HepG2 (cell line): ENCODE results near the gene ADAMTS2. TPM values are rescaled to one million over a fixed set of nuclear protein-coding genes. Genes with fewer than 3 reads are reported as not detected.
A peak's percentile ranks its signal among the peaks of the same experiment; 100 is the strongest.

Experiments
- ATAC-seq: fragments of 200-7000 bp; cut with Tn5 transposase; 3 replicates; pipeline ENCODE4 v1.9.1; 2020; ENCODE audit warnings: mild to moderate bottlenecking, moderate library complexity
- BruUV-seq: library from RNA; stranded (reverse); fragments of 400-500 nt; replicated peaks from 2 replicates; lab custom pipeline; 2021; lab: Mats Ljungman, UMichigan
- CTCF ChIA-PET: fragments of 300-600 bp; formaldehyde crosslinking; extraction: SDS; loops from one replicate; lab custom pipeline; 2021; ENCODE audit warnings: low total read pairs, inconsistent platforms, low intra/inter-chr PET ratio; lab: Yijun Ruan, JAX
- POLR2A ChIA-PET: fragments of 350-600 bp; sonication (Branson Sonifier 250); formaldehyde crosslinking; loops from one replicate; lab custom pipeline; 2020; ENCODE audit warnings: antibody characterized with exemption, inconsistent platforms; lab: Yijun Ruan, JAX
- DNase-seq: peaks from one replicate; pipeline ENCODE4 v3.0.0-alpha.2; 2015; ENCODE audit warnings: low spot score
- FAIRE-seq: peaks from 3 replicates; lab custom pipeline; 2011; peaks lifted over from hg19 to GRCh38; lab: Jason Lieb, UNC
- H2AFZ ChIP-seq: one replicate; pipeline ENCODE4 v1.6.1; 2011; ENCODE audit warnings: low read length, inconsistent platforms
- H3K27ac ChIP-seq: fragments of 300-600 bp; 3 replicates; pipeline ENCODE4 v1.8.0; 2011; ENCODE audit warnings: mixed run types, mild to moderate bottlenecking, mixed read lengths, low read length, inconsistent platforms; ENCODE audit not compliant: insufficient read depth; ENCODE audit errors: extremely low read length
- H3K27me3 ChIP-seq, 2 experiments: fragments of 200-600 bp in 1 of 2; 2 replicates in 1 of 2; 3 replicates in 1 of 2; pipeline versions ENCODE4 v1.6.0 to v1.8.0; 2011; ENCODE audit warnings: low read length in 2 of 2, mild to moderate bottlenecking in 2 of 2, moderate library complexity in 2 of 2, inconsistent platforms in 1 of 2; ENCODE audit not compliant: insufficient read depth in 2 of 2, control insufficient read depth in 1 of 2
- H3K36me3 ChIP-seq, 2 experiments: fragments of 200-600 bp in 1 of 2; replicated peaks in 1 of 2; 2 replicates in 1 of 2; 3 replicates in 1 of 2; pipeline versions ENCODE4 v1.5.1 to v1.8.0; 2011; ENCODE audit warnings: low read length in 2 of 2, inconsistent platforms in 1 of 2; ENCODE audit not compliant: insufficient read depth in 2 of 2, control insufficient read depth in 1 of 2
- H3K4me1 ChIP-seq: 2 replicates; pipeline ENCODE4 v1.5.1; 2012; ENCODE audit warnings: low read length, inconsistent platforms; ENCODE audit not compliant: insufficient read depth
- H3K4me2 ChIP-seq: 2 replicates; pipeline ENCODE4 v1.6.0; 2011; ENCODE audit warnings: low read depth, low read length, inconsistent platforms
- H3K4me3 ChIP-seq, 3 experiments: fragments of 200-600 bp in 1 of 3; sonication (generic), shearing (Covaris generic) in 1 of 3; replicated peaks in 1 of 3; 2 replicates each; pipeline ENCODE4 v1.5.1; 2011 to 2016; ENCODE audit warnings: low read length in 3 of 3, inconsistent platforms in 2 of 3, low read depth in 2 of 3, mild to moderate bottlenecking in 2 of 3, control low read depth in 1 of 3, mixed read lengths in 1 of 3; ENCODE audit not compliant: insufficient read depth in 1 of 3
- H3K79me2 ChIP-seq: one replicate; pipeline ENCODE4 v1.6.1; 2011; ENCODE audit warnings: low read length, inconsistent platforms; ENCODE audit not compliant: insufficient read depth
- H3K9ac ChIP-seq: 2 replicates; pipeline ENCODE4 v1.6.0; 2011; ENCODE audit warnings: mild to moderate bottlenecking, low read depth, low read length, inconsistent platforms; ENCODE audit not compliant: insufficient read depth
- H3K9me3 ChIP-seq: 2 replicates; pipeline ENCODE4 v1.5.1; 2012; ENCODE audit warnings: mild to moderate bottlenecking, low read length
- H4K20me1 ChIP-seq: 2 replicates; pipeline ENCODE4 v1.6.0; 2011; ENCODE audit warnings: inconsistent platforms, mild to moderate bottlenecking, low read length, moderate library complexity; ENCODE audit not compliant: insufficient read depth
- ASH2L ChIP-seq: fragments of 300-600, 200-600 bp; sonication (generic); IDR thresholded peaks from 2 replicates; pipeline ENCODE4 v1.7.0; 2017; ENCODE audit warnings: low read depth, mild to moderate bottlenecking, moderate library complexity, mixed read lengths, low read length; ENCODE audit not compliant: insufficient read length
- JUNB ChIP-seq: sonication (generic); formaldehyde crosslinking; IDR thresholded peaks from 2 replicates; pipeline ENCODE4 v1.8.0; 2022; ENCODE audit warnings: missing genetic modification reagents, mild to moderate bottlenecking, borderline replicate concordance
- RBM22 ChIP-seq: fragments of 200-400 bp; formaldehyde crosslinking; optimal IDR thresholded peaks from 2 replicates; pipeline ENCODE3; 2017; ENCODE audit warnings: mild to moderate bottlenecking, low read length, moderate library complexity
- TCF7 ChIP-seq: sonication (generic); IDR thresholded peaks from 2 replicates; pipeline ENCODE4 v1.6.1; 2016; ENCODE audit warnings: antibody characterized with exemption, low read depth
- ZNF552 ChIP-seq: sonication (generic); formaldehyde crosslinking; IDR thresholded peaks from 2 replicates; pipeline ENCODE4 v1.9.0; 2022; ENCODE audit warnings: missing genetic modification reagents, mild to moderate bottlenecking, borderline replicate concordance
- ZNF709 ChIP-seq: sonication (generic); formaldehyde crosslinking; IDR thresholded peaks from 2 replicates; pipeline ENCODE4 v1.5.0; 2020; ENCODE audit warnings: mild to moderate bottlenecking, missing genetic modification reagents
- WGBS: methylation state at CpG from one replicate; pipeline ENCODE4 v1.1.6; 2017; ENCODE audit warnings: low lambda C conversion rate; 5-methylcytosine and 5-hydroxymethylcytosine counted together
- in situ Hi-C: cut with HindIII; loops from 2 replicates; pipeline ENCODE4 v1.10.0; 2017; ENCODE audit warnings: low pct_unique_long_range_greater_than_20kb; ENCODE audit not compliant: extremely low pct_ligation_motif_present
- intact Hi-C: fragments of 100-400 bp; cut with micrococcal nuclease; formaldehyde crosslinking; loops from one replicate; pipeline ENCODE4 v1.10.0; 2022; ENCODE audit not compliant: unreplicated experiment
- polyA plus RNA-seq, 8 experiments: library from polyadenylated mRNA; depleted of rRNA in 3 of 8; stranded (reverse) in 7 of 8; unstranded in 1 of 8; fragments of >200 nt; fragmentation: Illumina TruSeq in 4 of 8; extraction: Trizol in 4 of 8; gene quantifications; 2 replicates each; pipeline versions ENCODE4 v1.2.1 to v1.2.3, GENCODE V29; 2011 to 2016; ENCODE audit warnings: low read depth in 4 of 8, missing spikeins in 1 of 8, mixed read lengths in 1 of 8; ENCODE audit not compliant: insufficient read depth in 1 of 8
- total RNA-seq, 5 experiments: library from RNA; depleted of rRNA; stranded (reverse); fragments of >200 nt; fragmentation: Illumina TruSeq; extraction: Trizol; gene quantifications; 2 replicates each; pipeline ENCODE4 v1.2.3, GENCODE V29; 2016; ENCODE audit warnings: low read depth in 1 of 5
- TF ChIP-seq, protein P1 (sequence below): sonication (generic); formaldehyde crosslinking; conservative IDR thresholded peaks from 2 replicates; pipeline ENCODE4 v1.4.0; 2020; ENCODE audit warnings: missing genetic modification reagents
- TF ChIP-seq, protein P2 (sequence below): sonication (generic); formaldehyde crosslinking; IDR thresholded peaks from 2 replicates; pipeline ENCODE4 v1.8.1; 2023; ENCODE audit warnings: mild to moderate bottlenecking, inconsistent platforms, moderate library complexity, missing genetic modification reagents, borderline replicate concordance
- TF ChIP-seq, protein P3 (sequence below): sonication (generic); formaldehyde crosslinking; IDR thresholded peaks from 2 replicates; pipeline ENCODE4; 2020; ENCODE audit warnings: missing genetic modification reagents, mild to moderate bottlenecking, borderline replicate concordance

ADAMTS2 gene
- total and polyA plus RNA-seq, 2 of the 13 experiments (the other 11 are each of a cell fraction or from before 2014, with no cell fraction given) = 0.24 to 3.5 TPM

DNA sequence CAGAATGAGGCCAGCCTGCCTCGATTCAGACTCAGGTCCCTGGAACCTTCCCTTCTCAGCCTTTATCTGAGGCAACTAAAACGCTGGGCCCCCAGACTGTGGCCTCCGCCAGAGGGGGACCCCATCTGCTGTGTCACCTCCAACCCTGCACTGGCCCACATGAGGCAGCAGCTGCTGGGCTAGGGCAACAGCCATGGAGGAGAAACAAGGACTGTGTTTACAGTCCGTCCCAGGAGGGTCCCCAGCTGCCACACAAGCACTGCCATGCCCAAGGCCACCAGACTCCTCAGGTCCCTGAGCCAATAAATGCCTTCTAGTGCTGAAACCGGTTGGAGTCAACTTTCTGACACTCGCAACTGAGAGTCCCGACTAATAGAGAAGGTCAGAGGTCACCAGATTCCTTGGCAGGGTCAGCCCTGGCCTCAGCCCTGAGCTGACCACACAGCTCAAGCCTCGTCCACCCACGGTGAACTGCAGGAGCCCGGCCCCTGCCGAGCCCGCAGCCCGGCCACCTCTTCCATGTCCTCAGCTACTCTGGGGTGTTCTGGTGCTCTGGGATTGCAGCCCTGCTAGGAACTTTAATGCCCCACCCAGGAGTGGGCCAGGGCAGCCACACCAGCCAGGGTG is 208.1 kb downstream of the ADAMTS2 start:
- ATAC-seq (peak; percentile 26; the same call in 2 of the 3 replicates), FAIRE-seq (no peak), DNase-seq (no peak)
- ChIA-PET CTCF (no interaction called here), POLR2A (no interaction called here)
- H3K36me3 ChIP-seq = no peaks in the 10 kb centered on the region
- H3K27me3 ChIP-seq = peaks cover 1 to 6% of the 10 kb centered on the region in 2 experiments; a peak in 3 of 5 replicates
- H3K79me2 ChIP-seq = no peaks in the 10 kb centered on the region
- no peaks in the 10 kb centered on the region for H3K9me3 ChIP-seq
- intact Hi-C loops (no loop called here), in situ Hi-C loops (no loop called here)
- H3K4me3 ChIP-seq = no peak overlapping the region
- 0% methylated on average over 1 of the region's 13 CpGs for WGBS
- H3K27ac ChIP-seq = no peak overlapping the region
- H3K4me2 ChIP-seq = no peak overlapping the region
- no peaks in the 10 kb centered on the region for H3K4me1 ChIP-seq
- no peaks in the 10 kb centered on the region for H4K20me1 ChIP-seq
- no TSS peak for BruUV-seq
- no peak overlapping the region for H2AFZ ChIP-seq
- H3K9ac ChIP-seq = no peak overlapping the region
- TF ChIP-seq ZNF709 (no peak), ASH2L (no peak), ZNF552 (CRISPR knock-in tag) (no peak), RBM22 (no peak), TCF7 (no peak), JUNB (CRISPR knock-in tag) (no peak)
- TF ChIP-seq, protein P1, sequence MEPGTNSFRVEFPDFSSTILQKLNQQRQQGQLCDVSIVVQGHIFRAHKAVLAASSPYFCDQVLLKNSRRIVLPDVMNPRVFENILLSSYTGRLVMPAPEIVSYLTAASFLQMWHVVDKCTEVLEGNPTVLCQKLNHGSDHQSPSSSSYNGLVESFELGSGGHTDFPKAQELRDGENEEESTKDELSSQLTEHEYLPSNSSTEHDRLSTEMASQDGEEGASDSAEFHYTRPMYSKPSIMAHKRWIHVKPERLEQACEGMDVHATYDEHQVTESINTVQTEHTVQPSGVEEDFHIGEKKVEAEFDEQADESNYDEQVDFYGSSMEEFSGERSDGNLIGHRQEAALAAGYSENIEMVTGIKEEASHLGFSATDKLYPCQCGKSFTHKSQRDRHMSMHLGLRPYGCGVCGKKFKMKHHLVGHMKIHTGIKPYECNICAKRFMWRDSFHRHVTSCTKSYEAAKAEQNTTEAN (CRISPR knock-in tag) = no peak
- TF ChIP-seq, protein P2, sequence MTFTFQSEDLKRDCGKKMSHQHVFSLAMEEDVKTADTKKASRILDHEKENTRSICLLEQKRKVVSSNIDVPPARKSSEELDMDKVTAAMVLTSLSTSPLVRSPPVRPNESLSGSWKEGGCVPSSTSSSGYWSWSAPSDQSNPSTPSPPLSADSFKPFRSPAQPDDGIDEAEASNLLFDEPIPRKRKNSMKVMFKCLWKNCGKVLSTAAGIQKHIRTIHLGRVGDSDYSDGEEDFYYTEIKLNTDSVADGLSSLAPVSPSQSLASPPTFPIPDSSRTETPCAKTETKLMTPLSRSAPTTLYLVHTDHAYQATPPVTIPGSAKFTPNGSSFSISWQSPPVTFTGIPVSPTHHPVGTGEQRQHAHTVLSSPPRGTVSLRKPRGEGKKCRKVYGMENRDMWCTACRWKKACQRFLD (CRISPR knock-in tag) = no peak
- TF ChIP-seq, protein P3, sequence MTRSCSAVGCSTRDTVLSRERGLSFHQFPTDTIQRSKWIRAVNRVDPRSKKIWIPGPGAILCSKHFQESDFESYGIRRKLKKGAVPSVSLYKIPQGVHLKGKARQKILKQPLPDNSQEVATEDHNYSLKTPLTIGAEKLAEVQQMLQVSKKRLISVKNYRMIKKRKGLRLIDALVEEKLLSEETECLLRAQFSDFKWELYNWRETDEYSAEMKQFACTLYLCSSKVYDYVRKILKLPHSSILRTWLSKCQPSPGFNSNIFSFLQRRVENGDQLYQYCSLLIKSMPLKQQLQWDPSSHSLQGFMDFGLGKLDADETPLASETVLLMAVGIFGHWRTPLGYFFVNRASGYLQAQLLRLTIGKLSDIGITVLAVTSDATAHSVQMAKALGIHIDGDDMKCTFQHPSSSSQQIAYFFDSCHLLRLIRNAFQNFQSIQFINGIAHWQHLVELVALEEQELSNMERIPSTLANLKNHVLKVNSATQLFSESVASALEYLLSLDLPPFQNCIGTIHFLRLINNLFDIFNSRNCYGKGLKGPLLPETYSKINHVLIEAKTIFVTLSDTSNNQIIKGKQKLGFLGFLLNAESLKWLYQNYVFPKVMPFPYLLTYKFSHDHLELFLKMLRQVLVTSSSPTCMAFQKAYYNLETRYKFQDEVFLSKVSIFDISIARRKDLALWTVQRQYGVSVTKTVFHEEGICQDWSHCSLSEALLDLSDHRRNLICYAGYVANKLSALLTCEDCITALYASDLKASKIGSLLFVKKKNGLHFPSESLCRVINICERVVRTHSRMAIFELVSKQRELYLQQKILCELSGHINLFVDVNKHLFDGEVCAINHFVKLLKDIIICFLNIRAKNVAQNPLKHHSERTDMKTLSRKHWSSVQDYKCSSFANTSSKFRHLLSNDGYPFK = no peak
